Keratinocyte (primary cell): ENCODE results near the gene PFDN4. TPM values are rescaled to one million over a fixed set of nuclear protein-coding genes. Genes with fewer than 3 reads are reported as not detected.

Source experiments
- DNase-seq: peaks from one replicate; pipeline ENCODE4 v3.0.0-alpha.2; 2011; ENCODE audit warnings: low read depth, missing footprints, low spot score
- FAIRE-seq: peaks from 2 replicates; lab custom pipeline; 2011; peaks lifted over from hg19 to GRCh38; lab: Jason Lieb, UNC
- H2AFZ ChIP-seq: 2 replicates; pipeline ENCODE4 v1.6.0; 2012; ENCODE audit warnings: low read length, control low read depth, inconsistent platforms; ENCODE audit not compliant: control insufficient read depth
- H3K27ac ChIP-seq: 2 replicates; pipeline ENCODE4 v1.5.1; 2011; ENCODE audit warnings: low read length; ENCODE audit not compliant: control insufficient read depth, insufficient read depth
- H3K27me3 ChIP-seq: 3 replicates; pipeline ENCODE4 v1.6.0; 2011; ENCODE audit warnings: low read length; ENCODE audit not compliant: control insufficient read depth, insufficient read depth; ENCODE audit errors: extremely low read depth
- H3K36me3 ChIP-seq, 2 experiments: 2 replicates in 1 of 2; 3 replicates in 1 of 2; pipeline ENCODE4 v1.5.1; 2011; ENCODE audit warnings: low read length in 2 of 2, mild to moderate bottlenecking in 1 of 2; ENCODE audit not compliant: control insufficient read depth in 2 of 2, insufficient read depth in 2 of 2; ENCODE audit errors: extremely low read depth in 1 of 2
- H3K4me1 ChIP-seq: 3 replicates; pipeline ENCODE4 v1.5.1; 2011; ENCODE audit warnings: low read length; ENCODE audit not compliant: control insufficient read depth, insufficient read depth; ENCODE audit errors: extremely low read depth
- H3K4me2 ChIP-seq: 3 replicates; pipeline ENCODE4 v1.6.0; 2011; ENCODE audit warnings: low read depth, low read length; ENCODE audit not compliant: control insufficient read depth, insufficient read depth; ENCODE audit errors: extremely low read depth
- H3K4me3 ChIP-seq, 3 experiments: fragments of 200-600 bp in 1 of 3; sonication (generic) in 1 of 3; 2 replicates in 2 of 3; 3 replicates in 1 of 3; pipeline ENCODE4 v1.5.1; 2011 to 2016; ENCODE audit warnings: low read length in 3 of 3, mild to moderate bottlenecking in 3 of 3, control low read depth in 2 of 3, inconsistent platforms in 1 of 3, low read depth in 1 of 3, mixed read lengths in 1 of 3, mixed run types in 1 of 3, moderate library complexity in 1 of 3; ENCODE audit not compliant: control insufficient read depth in 2 of 3, insufficient read depth in 2 of 3; ENCODE audit errors: extremely low read depth in 1 of 3
- H3K79me2 ChIP-seq: 2 replicates; pipeline ENCODE4 v1.6.0; 2012; ENCODE audit warnings: low read length; ENCODE audit not compliant: control insufficient read depth, insufficient read depth
- H3K9ac ChIP-seq: 3 replicates; pipeline ENCODE4 v1.6.0; 2011; ENCODE audit warnings: low read length; ENCODE audit not compliant: control insufficient read depth, insufficient read depth; ENCODE audit errors: extremely low read depth
- H3K9me1 ChIP-seq: 3 replicates; pipeline ENCODE4 v1.6.0; 2011; ENCODE audit warnings: low read length; ENCODE audit not compliant: control insufficient read depth, insufficient read depth; ENCODE audit errors: extremely low read depth
- H3K9me3 ChIP-seq: 2 replicates; pipeline ENCODE4 v1.5.1; 2012; ENCODE audit warnings: low read depth, low read length; ENCODE audit not compliant: control insufficient read depth
- H4K20me1 ChIP-seq: 3 replicates; pipeline ENCODE4 v1.6.0; 2011; ENCODE audit warnings: low read length; ENCODE audit not compliant: control insufficient read depth, insufficient read depth; ENCODE audit errors: extremely low read depth
- EZH2 ChIP-seq: IDR thresholded peaks from one replicate; pipeline ENCODE4 v1.6.1; 2012; ENCODE audit warnings: inconsistent platforms, mild to moderate bottlenecking, low read length, moderate library complexity
- dilution Hi-C: fragments of 300-500 bp; cut with MboI; formaldehyde crosslinking; loops from one replicate; pipeline ENCODE4 v1.7.0; 2020; ENCODE audit warnings: low sequenced_read_pairs; ENCODE audit not compliant: extremely low pct_ligation_motif_present
- polyA plus RNA-seq, 5 experiments: library from polyadenylated mRNA; depleted of rRNA in 3 of 5; stranded (reverse) in 3 of 5; stranded (forward) in 1 of 5; unstranded in 1 of 5; fragments of >200 nt; gene quantifications; 1 replicate in 1 of 5; 2 replicates in 3 of 5; 3 replicates in 1 of 5; pipeline versions ENCODE4 v1.2.1 to v1.2.3, GENCODE V29; 2011 to 2012; ENCODE audit warnings: missing spikeins in 2 of 5, low read depth in 1 of 5, low replicate concordance in 1 of 5
- TF ChIP-seq, protein P1 (sequence below), 3 experiments: IDR thresholded peaks in 1 of 3; conservative IDR thresholded peaks in 1 of 3; optimal IDR thresholded peaks in 1 of 3; 2 replicates in 2 of 3; 3 replicates in 1 of 3; pipeline versions ENCODE3 to v1.5.1; 2011; ENCODE audit warnings: low read length in 3 of 3, mild to moderate bottlenecking in 3 of 3, moderate library complexity in 2 of 3, control low read depth in 1 of 3, inconsistent platforms in 1 of 3; ENCODE audit not compliant: insufficient read depth in 2 of 3; ENCODE audit errors: extremely low read depth in 1 of 3

Gene PFDN4
- polyA plus RNA-seq, 1 donor (not counting 4 experiments of a cell fraction or from before 2014, with no cell fraction given): 65.7 TPM

DNA sequence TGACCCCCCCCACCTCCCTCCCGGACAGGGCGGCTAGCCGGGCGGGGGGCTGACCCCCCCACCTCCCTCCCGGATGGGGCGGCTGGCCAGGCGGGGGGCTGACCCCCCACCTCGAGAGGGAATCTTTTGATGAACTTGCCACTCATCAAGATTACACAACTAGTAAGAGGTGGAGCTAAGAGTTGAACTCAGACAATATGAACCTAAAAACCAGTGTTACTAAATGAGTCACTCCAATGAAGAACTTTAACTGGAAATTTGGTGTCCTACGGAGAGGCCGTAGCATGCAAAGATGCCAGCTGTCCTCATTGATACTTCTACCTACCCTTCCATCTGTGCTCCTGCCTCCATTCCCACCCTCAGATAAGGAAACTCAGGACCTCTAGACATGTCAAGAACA, 42.8 kb downstream of the PFDN4 start:
- Histone ChIP-seq H3K9me3 (no peaks in the 10 kb centered on the region), H3K27me3 (no peaks in the 10 kb centered on the region), H3K4me1 (peaks cover 14% of the 10 kb centered on the region), H2AFZ (no peak overlapping the region), H3K9ac (no peak overlapping the region), H3K27ac (no peak overlapping the region), H3K9me1 (no peaks in the 10 kb centered on the region), H3K4me3 (no peak overlapping the region), H4K20me1 (no peaks in the 10 kb centered on the region), H3K79me2 (no peaks in the 10 kb centered on the region), H3K4me2 (no peak overlapping the region), H3K36me3 (no peaks in the 10 kb centered on the region)
- no peak for TF ChIP-seq EZH2
- TF ChIP-seq, protein P1, sequence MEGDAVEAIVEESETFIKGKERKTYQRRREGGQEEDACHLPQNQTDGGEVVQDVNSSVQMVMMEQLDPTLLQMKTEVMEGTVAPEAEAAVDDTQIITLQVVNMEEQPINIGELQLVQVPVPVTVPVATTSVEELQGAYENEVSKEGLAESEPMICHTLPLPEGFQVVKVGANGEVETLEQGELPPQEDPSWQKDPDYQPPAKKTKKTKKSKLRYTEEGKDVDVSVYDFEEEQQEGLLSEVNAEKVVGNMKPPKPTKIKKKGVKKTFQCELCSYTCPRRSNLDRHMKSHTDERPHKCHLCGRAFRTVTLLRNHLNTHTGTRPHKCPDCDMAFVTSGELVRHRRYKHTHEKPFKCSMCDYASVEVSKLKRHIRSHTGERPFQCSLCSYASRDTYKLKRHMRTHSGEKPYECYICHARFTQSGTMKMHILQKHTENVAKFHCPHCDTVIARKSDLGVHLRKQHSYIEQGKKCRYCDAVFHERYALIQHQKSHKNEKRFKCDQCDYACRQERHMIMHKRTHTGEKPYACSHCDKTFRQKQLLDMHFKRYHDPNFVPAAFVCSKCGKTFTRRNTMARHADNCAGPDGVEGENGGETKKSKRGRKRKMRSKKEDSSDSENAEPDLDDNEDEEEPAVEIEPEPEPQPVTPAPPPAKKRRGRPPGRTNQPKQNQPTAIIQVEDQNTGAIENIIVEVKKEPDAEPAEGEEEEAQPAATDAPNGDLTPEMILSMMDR (optimal IDR thresholded peaks at IDR 0.05 in 1 of 3, IDR thresholded peaks at IDR 0.05 in 1 of 3, conservative IDR thresholded peaks at IDR 0.05 in 1 of 3; ENCODE audit: extremely low read depth in 1 of 3, insufficient read depth in 2 of 3, low read length in 3 of 3): no peak
- FAIRE-seq: no peak
- dilution Hi-C loops: no loop called here
- no peak for DNase-seq

DNA sequence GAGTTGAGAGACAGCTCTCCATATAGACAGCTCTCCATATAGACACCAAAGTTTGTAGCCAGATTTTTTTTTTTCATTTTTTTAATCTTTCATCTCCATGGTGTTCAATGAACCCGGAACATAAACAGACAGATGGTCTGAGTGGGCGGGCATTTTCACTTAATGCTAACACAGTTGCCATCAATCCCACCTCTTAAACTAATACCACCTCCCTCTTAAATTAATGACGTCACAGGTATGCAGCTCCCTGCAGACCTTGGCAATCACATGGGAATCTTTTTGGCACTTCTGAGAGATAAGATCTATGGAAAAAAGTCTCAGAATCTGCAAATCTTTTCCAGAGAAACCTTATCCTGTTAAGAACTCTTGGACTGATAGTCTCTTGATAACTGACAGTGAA, 43.2 kb downstream of the PFDN4 start:
- DNase-seq: no peak
- H3K9me3 ChIP-seq: no peaks in the 10 kb centered on the region
- H3K79me2 ChIP-seq: no peaks in the 10 kb centered on the region
- no peaks in the 10 kb centered on the region for H4K20me1 ChIP-seq
- no peak overlapping the region for H3K4me3 ChIP-seq
- no peak for TF ChIP-seq EZH2
- TF ChIP-seq, protein P1 (optimal IDR thresholded peaks at IDR 0.05 in 1 of 3, IDR thresholded peaks at IDR 0.05 in 1 of 3, conservative IDR thresholded peaks at IDR 0.05 in 1 of 3; ENCODE audit: extremely low read depth in 1 of 3, insufficient read depth in 2 of 3, low read length in 3 of 3): no peak
- no peaks in the 10 kb centered on the region for H3K36me3 ChIP-seq
- dilution Hi-C loops: no loop called here
- FAIRE-seq: no peak
- H2AFZ ChIP-seq: no peak overlapping the region
- no peak overlapping the region for H3K4me2 ChIP-seq
- peaks cover 18% of the 10 kb centered on the region for H3K4me1 ChIP-seq
- no peak overlapping the region for H3K27ac ChIP-seq
- no peak overlapping the region for H3K9ac ChIP-seq
- H3K27me3 ChIP-seq: no peaks in the 10 kb centered on the region
- no peaks in the 10 kb centered on the region for H3K9me1 ChIP-seq
